Measurements from ENCODE around the gene EIF1AD.
"Not testable (repeated sequence)": the region's sequence is repeated elsewhere in the genome, so short reads cannot be mapped to it uniquely, and the experiment has no call there.

The EIF1AD gene, protein sequence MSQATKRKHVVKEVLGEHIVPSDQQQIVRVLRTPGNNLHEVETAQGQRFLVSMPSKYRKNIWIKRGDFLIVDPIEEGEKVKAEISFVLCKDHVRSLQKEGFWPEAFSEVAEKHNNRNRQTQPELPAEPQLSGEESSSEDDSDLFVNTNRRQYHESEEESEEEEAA

DNA sequence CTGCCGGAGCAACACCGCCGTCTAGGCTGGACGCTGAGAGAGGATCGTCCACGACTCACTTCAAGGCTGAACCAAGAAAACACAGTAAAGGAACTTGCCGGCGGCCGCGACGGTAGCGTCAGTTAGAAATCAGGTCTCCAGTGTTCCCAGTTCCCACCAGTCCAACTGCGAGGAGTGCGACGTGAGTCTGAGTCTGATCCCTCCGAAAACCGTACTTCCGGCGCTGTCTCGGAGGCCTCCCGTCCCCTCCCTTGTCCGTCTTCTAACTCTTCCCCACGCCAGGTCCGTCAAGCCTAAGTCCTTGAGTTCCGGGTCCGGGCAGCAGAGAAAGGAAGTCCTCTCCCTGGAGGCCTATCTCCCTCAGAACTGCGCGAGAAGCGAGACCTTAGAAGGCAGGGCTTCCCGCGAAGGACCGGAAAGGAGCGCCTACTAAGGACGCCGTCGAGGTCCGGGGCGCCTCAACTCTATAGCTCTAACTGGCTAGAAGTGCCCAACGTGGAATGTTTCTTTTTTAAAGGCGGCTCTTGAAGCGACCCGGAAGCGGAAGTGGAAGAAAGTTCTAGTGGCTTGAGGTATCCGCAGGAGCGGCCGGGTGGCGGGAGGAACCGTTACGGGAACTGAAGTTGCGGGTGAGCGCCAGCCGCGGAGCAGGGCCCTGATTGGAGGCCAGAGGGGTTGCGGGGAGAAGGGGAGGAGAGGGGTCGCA, at the start of gene EIF1AD, which contains the start of gene BANF1:
Gene EIF1AD, minus strand, starts transcription at position 216 of the 706 bp plus-strand sequence. CDS start 1,768 bp downstream, outside the sequence.
Gene BANF1, plus strand, starts transcription at position 562 of the 706 bp plus-strand sequence. CDS start 748 bp downstream, outside the sequence.
- DNase-seq (ENCODE audit: low read depth in 2 of 3, low spot score in 2 of 3) = peak; percentile 67 to 86 (median 85)

DNA sequence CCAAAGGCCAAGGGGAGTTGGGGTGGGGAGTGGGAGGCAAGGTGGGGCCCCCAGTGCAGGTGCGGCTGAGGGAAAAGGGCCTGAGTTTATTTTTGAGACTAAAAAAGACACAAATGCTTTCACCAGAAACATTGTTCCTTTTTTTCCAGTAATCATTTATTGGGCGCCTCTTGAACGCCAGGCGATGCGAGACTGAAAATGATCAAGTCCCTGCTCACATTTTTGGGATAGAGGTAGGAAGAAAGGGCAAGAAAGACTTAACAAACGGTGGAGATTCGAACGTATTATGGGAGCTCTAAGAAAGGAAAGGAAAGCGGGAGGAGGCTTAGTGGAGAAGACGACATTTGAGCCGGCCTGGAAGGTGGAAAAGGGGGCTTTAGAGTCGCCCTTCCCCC, 49.4 kb upstream of the EIF1AD start:
- DNase-seq (ENCODE audit: low read depth in 2 of 3, low spot score in 2 of 3) = no peak

DNA sequence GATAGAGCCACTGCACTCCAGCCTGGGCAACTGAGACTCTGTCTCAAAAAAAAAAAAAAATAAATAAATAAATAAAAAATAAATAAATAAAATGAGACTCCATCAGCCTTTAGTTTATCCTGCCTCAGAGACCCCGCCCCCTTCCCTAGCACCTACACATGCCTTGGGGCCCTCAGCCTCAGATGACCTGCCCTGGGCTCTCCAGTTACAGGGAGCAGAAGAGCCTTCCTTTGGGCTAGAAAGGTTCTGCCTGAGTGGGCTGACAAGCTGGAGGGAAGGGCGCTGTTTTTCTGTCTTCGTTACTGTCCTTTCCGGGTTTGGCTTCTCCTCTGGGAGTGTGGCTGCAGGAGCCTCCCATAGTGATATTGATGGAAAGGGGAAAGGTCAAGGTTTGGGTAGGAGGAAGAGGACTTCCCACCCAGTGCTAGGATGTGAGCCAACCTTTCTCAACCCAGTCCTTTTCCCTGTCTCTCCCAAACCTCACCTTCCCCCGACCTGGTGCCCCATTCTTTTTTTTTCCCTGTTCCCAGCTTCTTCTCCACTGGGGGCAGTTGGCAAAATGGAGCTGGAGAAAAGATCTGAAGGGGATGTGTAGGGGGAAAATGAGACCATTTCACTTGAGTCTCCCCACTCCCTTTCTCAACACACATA, 48.7 kb upstream of the EIF1AD start:
- DNase-seq (ENCODE audit: low read depth in 2 of 3, low spot score in 2 of 3) = no peak

DNA sequence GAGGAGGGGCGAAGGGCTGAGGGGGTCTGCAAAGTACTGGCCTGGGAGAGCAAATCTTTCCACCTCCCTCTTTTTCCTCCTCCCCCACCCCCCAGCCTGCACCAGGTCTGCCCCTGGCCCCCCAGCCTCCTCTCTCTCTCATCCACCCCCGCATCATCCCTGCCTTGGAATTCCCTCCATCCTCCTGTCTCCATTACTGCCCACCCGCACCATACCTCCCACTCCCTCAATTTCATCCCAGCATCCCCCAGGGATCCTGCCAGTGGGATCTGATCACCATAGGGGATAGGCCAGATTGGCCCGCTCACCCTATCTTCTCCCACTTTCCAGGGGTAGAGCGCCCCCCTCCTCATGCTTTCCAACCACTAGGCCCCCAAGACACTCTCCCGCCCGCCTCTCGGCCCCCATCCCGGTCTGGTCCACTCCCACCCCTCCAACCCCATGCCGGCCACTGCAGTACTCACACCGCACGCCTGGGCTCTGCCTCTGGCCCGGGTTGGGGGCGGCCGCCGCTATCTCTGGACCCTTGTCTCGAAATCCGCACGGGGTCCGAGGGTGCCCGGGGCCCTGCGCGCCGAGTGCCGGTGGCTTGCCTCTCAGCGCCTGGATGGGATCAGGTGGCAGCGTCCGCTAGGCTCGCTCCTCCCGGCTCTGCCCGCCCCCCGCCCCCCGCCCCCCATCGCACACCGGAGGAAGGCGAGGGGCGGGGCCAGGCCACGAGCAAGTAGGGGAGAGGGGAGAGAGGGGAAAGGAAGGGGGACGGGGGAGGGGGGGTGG, 46.8 kb upstream of the EIF1AD start, which contains the start of gene GAL3ST3:
Gene GAL3ST3, minus strand, starts transcription at position 615 of the 777 bp plus-strand sequence. CDS start 3,746 bp downstream, outside the sequence.
- DNase-seq (ENCODE audit: low read depth in 2 of 3, low spot score in 2 of 3) = no peak

DNA sequence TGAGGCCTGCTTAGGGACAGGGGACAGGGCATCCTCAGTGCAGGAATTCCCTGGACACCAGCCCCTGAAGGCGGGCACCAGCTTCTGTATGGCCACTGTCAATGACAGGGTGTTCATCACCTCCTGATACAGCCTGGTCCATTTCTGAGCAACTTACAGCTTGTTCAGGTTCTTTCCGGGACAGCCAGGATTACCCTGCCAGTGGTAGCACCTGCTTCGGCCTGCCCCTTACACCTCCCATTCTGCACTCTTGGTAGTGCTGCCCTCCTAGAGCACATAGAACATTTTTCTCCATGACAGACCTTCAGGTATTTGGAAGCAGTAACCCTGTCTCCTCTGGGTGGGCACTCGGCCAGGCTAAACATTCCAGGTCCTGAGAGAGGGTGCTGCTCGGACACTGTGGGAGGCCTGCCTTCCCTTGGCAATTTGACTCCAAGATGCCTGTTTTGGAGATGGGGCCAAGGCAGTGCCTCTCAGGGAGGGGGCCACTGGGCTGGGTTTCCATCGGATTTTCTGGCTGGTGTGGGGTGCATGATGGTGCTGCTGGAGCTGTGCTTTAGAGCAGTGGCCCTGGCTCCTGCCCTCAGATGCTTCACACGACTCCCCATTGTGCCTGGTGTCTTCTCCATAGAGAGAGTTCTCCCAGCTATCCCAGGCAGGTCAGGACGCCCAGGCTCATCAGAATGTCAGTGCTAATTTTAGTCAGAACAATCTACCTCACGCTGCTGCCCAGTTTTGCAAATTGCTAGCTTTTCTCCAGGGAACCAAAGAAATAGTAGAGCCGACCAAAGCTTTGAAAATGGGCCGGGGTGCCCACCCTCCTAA, 45.8 kb upstream of the EIF1AD start:
- DNase-seq (ENCODE audit: low read depth in 2 of 3, low spot score in 2 of 3) = no peak

DNA sequence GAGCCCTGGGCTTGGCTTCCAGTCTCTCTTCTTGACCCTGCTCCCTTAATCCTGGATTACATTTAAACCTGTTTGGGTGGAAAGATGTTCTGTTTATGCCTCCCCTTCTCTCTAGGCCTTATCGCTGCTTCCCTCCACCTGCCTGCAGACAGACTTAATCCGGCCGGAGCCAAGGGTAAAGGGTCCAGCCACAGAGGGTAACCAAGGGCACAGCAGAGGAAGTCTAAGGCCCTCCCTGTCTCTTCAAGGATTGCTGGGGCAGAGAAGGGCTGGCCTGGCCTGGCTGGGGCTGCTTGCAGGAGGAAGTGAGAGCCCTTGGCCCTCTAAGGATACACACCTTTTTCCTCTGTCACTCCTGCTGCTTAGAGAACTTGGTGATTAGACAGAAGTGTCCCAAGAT, 44.9 kb upstream of the EIF1AD start:
- no peak for DNase-seq (ENCODE audit: low read depth in 2 of 3, low spot score in 2 of 3)

DNA sequence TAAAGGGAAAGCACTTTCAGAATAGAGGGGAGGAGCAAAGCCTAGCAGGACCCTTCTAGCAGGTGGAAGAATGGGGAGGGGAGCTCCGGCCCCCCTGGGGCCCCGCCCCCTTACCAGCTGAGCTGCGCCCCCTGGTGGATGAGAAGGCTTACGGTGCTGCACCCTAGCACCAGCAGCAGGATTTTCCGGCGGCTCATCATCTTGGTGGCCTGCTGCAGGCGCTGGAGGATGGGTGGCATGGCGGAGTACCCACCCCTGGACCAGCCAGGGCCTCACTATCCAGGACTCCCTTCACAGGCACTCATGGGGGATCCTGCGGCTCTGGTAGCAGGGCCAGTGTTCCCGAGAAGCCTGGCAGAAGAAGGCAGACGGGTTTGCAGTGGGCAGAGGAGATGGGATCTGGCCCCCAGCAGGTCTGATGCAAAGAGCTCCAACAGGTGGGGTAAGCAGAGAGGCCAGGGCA, 43.3 kb upstream of the EIF1AD start:
- peak; percentile 59 to 77 (median 69) for DNase-seq (ENCODE audit: low read depth in 2 of 3, low spot score in 2 of 3)

DNA sequence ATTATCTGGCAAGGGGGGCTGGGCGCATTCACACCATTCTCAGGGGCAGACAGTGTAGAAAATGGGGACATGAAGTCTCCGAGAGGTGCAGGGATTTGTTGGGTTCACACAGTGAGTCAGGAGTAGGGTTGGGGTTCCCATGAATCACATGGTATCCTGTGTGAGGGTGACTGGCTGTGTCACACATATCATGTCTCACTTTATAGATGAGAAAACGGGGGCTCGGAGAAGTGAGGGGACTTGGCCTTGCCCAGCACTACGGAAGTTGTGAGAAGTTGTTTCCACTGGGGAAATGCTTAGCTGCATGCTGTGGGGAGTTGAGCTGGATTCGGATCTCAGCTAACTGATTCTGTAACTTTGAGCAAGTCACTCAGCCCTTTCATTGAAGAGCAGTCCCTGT, 42.8 kb upstream of the EIF1AD start:
- DNase-seq (ENCODE audit: low read depth in 2 of 3, low spot score in 2 of 3) = no peak

DNA sequence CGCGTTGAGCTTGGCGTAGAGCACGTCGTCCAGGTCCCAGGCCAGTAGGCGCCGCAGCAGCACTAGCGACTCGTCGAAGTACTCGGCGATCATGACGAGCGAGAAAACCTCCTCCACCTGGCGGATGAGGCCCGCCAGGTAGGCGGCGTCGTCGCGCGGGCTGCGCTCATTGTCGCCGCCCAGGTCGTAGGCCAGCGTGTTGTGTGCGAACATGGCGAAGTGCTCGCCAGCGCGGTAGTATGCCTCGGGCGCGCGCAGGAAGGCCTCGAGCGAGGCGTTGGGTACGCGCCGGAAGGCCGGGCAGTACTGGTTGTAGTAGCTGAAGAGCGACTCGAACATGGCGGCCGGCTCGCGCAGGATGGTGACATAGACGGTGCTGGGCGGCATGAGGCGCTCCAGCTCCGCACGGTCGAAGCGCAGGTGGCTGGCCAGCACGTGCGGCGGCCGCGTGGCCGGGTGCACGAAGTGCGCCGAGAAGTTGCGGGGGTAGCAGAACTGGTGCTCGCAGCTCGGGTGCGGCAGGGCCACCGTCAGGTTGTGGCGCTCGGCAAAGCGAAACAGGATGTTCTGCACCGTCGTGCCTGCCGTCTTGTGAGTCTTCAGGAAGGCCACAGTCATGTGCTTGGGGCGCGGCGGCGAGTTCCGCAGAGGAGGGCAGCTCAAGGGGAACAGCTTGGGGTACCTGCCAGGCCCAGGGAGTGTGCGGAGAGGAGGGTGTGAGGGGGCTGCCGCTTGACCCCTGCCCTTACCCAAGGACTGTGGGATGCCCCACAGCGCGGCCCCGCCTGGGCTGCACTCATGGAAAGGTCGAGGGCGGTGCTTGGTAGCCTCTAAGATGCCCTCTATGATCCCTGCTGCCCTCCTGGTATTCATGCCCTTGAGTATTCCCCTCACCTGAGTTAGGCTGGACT, 41.3 kb upstream of the EIF1AD start:
- DNase-seq (ENCODE audit: low read depth in 2 of 3, low spot score in 2 of 3) = no peak

DNA sequence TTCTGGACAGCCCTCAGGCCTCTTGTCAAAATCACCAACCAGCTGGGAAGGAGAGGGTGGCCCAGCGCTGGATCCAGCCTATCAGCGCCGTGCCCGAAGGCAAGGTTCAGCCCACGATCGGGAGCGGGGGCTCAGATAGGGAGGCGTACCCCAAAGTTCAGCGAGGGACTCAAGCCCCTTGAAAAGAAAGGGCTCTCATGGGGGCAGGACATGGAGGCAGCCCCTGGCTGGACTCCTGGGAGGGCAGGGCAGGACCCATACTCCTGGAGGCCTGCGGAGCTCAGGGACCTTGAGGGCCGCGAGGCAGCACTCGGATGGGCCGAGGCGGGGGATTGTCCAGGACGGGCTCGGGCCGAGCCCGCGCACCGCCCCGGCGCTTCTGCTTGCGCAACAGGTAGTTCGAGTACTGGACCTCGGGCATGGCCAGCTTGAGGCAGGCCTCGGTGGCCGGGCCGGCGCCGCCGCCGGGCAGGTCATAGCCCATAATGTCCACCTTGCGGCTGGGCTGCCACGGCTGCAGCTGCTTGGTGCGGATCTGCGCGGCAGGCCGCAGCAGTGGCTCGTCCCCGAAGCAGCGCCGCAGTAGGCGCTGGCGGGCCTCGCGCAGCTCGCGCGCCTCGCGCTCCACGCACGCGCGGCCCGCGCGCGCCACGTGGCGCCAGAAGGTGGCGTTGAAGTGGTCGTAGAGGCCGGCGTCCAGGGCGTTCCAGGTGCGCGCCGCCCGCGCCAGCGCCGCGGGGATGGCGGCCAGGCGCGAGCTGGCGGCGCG, 40.5 kb upstream of the EIF1AD start:
- DNase-seq (ENCODE audit: low read depth in 2 of 3, low spot score in 2 of 3) = no peak

DNA sequence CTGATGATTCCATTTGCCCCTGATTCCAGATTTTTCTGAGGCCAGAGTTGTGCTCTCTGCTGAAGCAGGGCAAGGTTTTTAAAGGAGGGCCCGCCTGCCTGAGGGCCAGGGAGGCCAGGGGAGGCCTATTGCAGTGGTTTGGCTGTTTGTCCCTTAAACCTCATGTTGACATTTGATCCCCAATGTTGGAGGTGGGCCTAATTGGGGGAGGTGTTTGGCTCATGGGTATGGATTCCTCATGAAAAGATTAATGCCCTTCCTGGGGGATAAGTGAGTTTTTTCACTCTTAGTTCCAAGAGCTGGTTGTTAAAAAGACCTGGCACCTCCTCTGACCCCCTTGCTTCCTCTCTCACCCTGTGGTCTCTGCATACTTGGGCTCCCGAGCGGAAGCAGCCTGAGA, 37.8 kb upstream of the EIF1AD start:
- DNase-seq (ENCODE audit: low read depth in 2 of 3, low spot score in 2 of 3) = no peak

DNA sequence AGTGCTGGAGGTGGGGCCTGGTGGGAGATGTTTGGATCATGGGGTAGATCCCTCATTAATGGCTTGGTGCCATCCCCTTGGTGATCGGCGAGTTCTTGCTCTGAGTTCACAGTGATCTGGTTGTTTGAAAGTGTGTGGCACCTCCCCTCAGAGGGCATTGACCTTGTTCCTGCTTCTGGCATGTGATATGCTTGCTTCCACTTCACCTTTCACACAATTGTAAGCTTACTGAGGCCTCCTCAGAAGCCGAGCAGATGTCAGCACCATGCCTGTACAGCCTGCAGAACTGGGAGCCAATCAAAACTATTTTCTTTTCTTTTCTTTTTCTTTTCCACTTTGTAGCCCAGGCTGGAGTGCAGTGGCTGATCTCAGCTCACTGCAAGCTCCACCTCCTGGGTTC, 35.4 kb upstream of the EIF1AD start:
- no peak for DNase-seq (ENCODE audit: low read depth in 2 of 3, low spot score in 2 of 3)

DNA sequence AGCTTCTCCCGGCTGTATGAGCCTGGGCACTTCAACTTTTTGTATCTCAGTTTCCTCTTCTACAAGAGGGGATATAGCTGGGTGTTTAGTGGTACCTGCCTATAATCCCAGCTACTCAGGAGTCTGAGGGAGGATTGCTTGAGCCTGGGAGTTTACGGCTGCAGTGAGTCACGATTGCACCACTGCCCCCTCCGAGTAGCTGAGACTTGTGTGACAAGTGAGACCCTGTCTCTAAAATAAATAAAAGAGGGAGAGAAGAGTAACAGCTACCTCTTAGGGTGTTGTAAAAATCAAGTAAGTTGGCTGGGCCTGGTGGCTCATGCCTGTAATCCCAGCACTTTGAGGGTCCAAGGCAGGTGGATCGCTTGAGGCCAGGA, 34.4 kb upstream of the EIF1AD start:
- no peak for DNase-seq (ENCODE audit: low read depth in 2 of 3, low spot score in 2 of 3)

DNA sequence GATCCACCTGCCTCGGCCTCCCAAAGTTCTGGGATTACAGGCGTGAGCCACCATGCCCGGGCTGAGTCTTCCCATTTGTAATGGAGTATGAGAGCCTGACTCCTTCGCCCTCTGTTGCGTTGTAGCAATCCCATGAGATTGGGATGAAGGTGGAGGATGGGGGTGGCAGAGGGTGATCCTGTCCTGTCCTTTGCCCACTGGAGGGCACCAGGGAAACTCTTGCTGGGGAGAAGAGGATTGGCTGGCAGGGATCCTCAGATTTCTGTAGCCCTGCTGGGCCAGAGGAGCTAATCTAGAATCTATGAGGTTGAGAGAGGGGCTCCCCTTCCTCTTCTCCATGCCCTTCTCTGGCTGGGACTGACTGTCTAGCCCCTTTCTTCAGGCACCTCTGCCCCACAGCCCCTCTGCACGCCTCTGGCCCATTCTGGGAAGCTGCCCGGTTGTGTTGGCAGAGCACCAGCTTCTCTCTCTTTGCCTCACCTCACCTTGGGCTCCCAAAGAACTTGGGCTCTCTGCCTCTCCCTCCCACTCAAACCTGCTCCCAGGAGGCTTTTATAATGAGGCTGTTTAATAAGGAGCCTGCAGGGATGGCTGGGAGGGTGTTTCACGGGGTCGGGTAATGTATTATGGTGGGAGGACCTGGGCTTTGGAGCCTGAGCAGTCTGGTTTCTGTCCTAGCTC, 33.8 kb upstream of the EIF1AD start:
- no peak for DNase-seq (ENCODE audit: low read depth in 2 of 3, low spot score in 2 of 3)

DNA sequence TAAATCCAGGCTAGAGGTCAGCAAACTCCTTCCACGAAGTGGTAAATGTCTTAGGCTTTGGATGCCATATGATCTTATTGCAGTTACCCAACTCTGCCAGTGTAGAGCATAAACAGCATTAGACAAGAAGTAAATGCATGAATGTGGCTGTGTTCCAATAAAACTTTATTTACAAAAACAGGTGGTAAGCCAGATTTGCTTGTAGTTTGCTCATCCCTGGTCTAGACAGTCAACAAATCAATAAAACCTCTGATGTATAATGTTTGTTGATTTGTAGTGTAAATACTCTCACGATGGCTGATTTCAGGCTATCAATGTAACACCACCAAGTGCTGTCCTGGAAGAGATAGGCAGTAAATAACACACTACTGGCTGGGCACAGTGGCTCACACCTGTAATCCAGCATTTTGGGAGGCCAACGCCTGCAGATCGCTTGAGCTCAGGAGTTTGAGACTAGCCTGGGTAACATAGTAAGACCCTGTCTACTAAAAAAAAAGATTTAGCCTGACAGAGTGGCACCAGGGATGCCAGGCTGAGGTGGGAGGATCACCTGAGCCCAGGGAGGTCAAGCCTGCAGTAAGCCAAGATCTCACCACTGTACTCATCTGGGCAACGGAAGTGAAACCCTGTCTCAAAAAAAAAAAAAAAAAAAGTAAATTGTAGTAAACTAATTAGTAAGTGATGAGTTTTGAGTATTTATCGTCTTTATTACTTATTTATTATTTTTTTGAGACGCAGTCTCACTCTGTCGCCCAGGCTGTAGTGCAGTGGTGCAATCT, 31.2 kb upstream of the EIF1AD start:
- no peak for DNase-seq (ENCODE audit: low read depth in 2 of 3, low spot score in 2 of 3)

DNA sequence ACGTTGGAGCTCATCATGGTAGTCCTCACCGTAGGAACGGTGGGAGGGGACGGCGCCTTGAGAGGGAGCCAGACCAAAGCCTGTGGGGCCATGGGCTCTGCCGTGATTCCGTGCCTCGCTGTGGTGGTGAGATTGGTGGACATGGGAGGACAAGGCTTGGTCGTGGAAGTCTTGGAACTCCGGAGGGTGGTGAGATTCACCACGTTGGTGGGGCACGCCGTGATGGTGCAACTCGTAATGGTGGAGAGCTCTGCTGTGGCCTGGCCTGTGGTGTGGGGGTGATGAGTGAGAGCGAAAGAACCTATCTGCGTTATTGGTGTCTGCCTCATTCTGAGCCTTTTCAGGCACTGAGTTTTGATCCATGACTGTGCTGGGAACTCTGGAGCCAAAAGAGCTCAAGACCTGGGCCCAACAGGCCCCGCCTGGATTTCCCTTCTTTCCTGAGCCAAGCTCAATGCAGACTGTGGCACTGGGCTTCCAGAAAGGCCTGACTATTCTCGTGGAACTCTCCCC, 24.1 kb upstream of the EIF1AD start, which contains the start of gene CATSPER1:
Gene CATSPER1, minus strand, starts transcription at position 463 of the 513 bp plus-strand sequence. Its CDS starts 100 bp downstream, at position 363.
- DNase-seq (ENCODE audit: low read depth in 2 of 3, low spot score in 2 of 3) = no peak

DNA sequence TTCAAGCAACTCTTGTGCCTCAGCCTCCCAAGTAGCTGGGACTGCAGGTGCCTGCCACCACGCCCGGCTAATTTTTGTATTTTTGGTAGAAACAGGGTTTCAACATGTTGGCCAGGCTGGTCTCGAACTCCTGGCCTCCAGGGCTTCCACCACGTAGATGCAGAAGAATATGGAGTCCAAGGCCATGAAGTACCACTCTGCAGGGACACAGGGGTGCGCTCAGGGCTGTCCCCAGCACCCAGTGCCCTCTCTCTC, 21.2 kb upstream of the EIF1AD start:
- DNase-seq (ENCODE audit: low read depth in 2 of 3, low spot score in 2 of 3) = not testable (repeated sequence)

All from activated CD8-positive, alpha-beta memory T cell treated with anti-CD3 and anti-CD28 coated beads for 48 hours (primary cell).